HCT116 (cell line): ENCODE measurements around the gene DEFB127.
A peak's percentile ranks its signal among the peaks of the same experiment; 100 is the strongest.

Source experiments
- CEBPB ChIP-seq: IDR thresholded peaks from 2 replicates; pipeline ENCODE4 v1.6.1; 2012; ENCODE audit warnings: low read depth
- EZH2 ChIP-seq: fragments of 200-600 bp; sonication (generic); IDR thresholded peaks from 2 replicates; pipeline ENCODE4 v1.6.1; 2017; ENCODE audit warnings: antibody characterized with exemption, mixed run types
- EZH2phosphoT487 ChIP-seq: fragments of 200-600 bp; IDR thresholded peaks from 2 replicates; pipeline ENCODE4 v1.6.1; 2018; ENCODE audit warnings: antibody characterized with exemption, borderline replicate concordance
- POLR2A ChIP-seq: IDR thresholded peaks from 2 replicates; pipeline ENCODE4 v1.7.0; 2011; ENCODE audit warnings: borderline replicate concordance; ENCODE audit not compliant: insufficient read depth, insufficient read length; ENCODE audit errors: extremely low read depth
- POLR2AphosphoS5 ChIP-seq: IDR thresholded peaks from 2 replicates; pipeline ENCODE4 v1.6.1; 2011; ENCODE audit warnings: mild to moderate bottlenecking, low read depth, low read length, moderate library complexity
- RAD21 ChIP-seq: IDR thresholded peaks from 2 replicates; pipeline ENCODE4 v1.6.1; 2012; ENCODE audit warnings: low read depth, mild to moderate bottlenecking
- SIN3A ChIP-seq: IDR thresholded peaks from 2 replicates; pipeline ENCODE4 v1.6.1; 2012; ENCODE audit warnings: low read depth
- SP1 ChIP-seq: IDR thresholded peaks from 2 replicates; pipeline ENCODE4 v1.6.1; 2012; ENCODE audit warnings: low read depth
- SRF ChIP-seq: IDR thresholded peaks from 2 replicates; pipeline ENCODE4 v1.6.1; 2012; ENCODE audit warnings: low read depth
- ZNF274 ChIP-seq: fragments of 200-500 bp; sonication (Bioruptor generic); IDR thresholded peaks from 2 replicates; pipeline ENCODE4 v1.6.1; 2014; ENCODE audit warnings: mild to moderate bottlenecking, low read depth, low read length, inconsistent platforms
- TF ChIP-seq, protein P1 (sequence below), 3 experiments: fragments of 200-600 bp in 1 of 3; sonication (generic) in 1 of 3; IDR thresholded peaks in 2 of 3; conservative IDR thresholded peaks in 1 of 3; 2 replicates each; pipeline ENCODE4 v1.5.1; 2012 to 2017; ENCODE audit warnings: low read depth in 2 of 3, low read length in 2 of 3, antibody characterized with exemption in 1 of 3, borderline replicate concordance in 1 of 3, control low read depth in 1 of 3, mild to moderate bottlenecking in 1 of 3, mixed read lengths in 1 of 3, mixed run types in 1 of 3, moderate library complexity in 1 of 3; ENCODE audit not compliant: insufficient read depth in 1 of 3
- TF ChIP-seq, protein P2 (sequence below): IDR thresholded peaks from 2 replicates; pipeline ENCODE4 v1.6.1; 2012
- TF ChIP-seq, protein P3 (sequence below): IDR thresholded peaks from 2 replicates; pipeline ENCODE4 v1.6.1; 2012

DNA sequence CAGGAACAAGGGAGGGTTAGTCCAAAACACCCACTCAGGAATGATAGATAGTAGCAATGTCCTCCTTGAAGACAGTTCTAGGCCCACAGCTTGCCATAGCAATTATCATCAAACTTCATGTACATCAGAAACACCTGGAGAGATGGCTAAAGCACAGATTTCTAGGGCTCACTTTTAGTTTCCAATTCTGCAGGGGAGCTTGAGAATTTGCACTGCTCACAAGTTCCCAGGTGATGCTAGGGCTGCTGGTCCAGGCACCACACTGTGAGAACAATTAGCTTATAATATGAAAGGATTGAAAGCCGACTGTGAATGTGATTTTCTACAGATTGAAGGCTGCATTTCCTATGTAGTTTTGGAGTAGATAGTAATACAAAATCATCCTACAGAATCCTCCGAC, 11.4 kb upstream of the DEFB127 start:
- TF ChIP-seq, protein P1, sequence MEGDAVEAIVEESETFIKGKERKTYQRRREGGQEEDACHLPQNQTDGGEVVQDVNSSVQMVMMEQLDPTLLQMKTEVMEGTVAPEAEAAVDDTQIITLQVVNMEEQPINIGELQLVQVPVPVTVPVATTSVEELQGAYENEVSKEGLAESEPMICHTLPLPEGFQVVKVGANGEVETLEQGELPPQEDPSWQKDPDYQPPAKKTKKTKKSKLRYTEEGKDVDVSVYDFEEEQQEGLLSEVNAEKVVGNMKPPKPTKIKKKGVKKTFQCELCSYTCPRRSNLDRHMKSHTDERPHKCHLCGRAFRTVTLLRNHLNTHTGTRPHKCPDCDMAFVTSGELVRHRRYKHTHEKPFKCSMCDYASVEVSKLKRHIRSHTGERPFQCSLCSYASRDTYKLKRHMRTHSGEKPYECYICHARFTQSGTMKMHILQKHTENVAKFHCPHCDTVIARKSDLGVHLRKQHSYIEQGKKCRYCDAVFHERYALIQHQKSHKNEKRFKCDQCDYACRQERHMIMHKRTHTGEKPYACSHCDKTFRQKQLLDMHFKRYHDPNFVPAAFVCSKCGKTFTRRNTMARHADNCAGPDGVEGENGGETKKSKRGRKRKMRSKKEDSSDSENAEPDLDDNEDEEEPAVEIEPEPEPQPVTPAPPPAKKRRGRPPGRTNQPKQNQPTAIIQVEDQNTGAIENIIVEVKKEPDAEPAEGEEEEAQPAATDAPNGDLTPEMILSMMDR (IDR thresholded peaks at IDR 0.05 in 2 of 3, conservative IDR thresholded peaks at IDR 0.05 in 1 of 3; ENCODE audit: borderline replicate concordance in 1 of 3, insufficient read depth in 1 of 3, low read depth in 2 of 3, low read length in 2 of 3) = no peak
- TF ChIP-seq SP1 = no peak
- TF ChIP-seq SRF = no peak
- no peak for TF ChIP-seq POLR2AphosphoS5
- TF ChIP-seq CEBPB = no peak
- TF ChIP-seq RAD21 = no peak
- no peak for TF ChIP-seq POLR2A
- 0 out of 2 replicates have a peak, but pooled peaks have one; percentile 59 for TF ChIP-seq EZH2
- TF ChIP-seq, protein P2, sequence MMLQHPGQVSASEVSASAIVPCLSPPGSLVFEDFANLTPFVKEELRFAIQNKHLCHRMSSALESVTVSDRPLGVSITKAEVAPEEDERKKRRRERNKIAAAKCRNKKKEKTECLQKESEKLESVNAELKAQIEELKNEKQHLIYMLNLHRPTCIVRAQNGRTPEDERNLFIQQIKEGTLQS = no peak
- TF ChIP-seq, protein P3, sequence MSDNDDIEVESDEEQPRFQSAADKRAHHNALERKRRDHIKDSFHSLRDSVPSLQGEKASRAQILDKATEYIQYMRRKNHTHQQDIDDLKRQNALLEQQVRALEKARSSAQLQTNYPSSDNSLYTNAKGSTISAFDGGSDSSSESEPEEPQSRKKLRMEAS = no peak
- TF ChIP-seq SIN3A = no peak
- TF ChIP-seq EZH2phosphoT487 = no peak
- TF ChIP-seq ZNF274 = no peak
